Fibroblast of gingiva (primary cell): ENCODE data around the gene PPP1R37.

Source experiments
- DNase-seq: peaks from one replicate; pipeline ENCODE4 v3.0.0-alpha.2; 2011; ENCODE audit warnings: low read depth

The PPP1R37 gene

DNA sequence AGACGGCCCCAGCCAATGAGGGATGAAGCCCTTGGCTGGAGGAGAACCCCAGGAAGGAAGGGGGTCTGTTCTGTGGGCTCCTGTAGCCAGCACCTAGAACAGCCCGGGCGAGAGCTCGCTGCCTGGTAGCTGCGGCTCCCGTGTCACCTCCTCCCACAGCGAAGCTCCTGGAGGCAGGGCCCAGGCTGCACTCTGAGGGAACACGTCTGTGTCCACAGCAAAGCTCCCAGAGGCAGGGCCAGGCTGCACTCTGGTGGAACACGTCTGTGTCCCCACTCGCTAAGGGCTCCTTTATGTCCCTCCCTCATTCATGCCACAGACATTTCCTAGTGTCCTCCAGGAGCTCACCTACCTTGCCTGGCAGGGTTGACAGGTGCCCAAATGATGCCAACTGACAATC is 76.6 kb downstream of the PPP1R37 start:
- DNase-seq: no peak

DNA sequence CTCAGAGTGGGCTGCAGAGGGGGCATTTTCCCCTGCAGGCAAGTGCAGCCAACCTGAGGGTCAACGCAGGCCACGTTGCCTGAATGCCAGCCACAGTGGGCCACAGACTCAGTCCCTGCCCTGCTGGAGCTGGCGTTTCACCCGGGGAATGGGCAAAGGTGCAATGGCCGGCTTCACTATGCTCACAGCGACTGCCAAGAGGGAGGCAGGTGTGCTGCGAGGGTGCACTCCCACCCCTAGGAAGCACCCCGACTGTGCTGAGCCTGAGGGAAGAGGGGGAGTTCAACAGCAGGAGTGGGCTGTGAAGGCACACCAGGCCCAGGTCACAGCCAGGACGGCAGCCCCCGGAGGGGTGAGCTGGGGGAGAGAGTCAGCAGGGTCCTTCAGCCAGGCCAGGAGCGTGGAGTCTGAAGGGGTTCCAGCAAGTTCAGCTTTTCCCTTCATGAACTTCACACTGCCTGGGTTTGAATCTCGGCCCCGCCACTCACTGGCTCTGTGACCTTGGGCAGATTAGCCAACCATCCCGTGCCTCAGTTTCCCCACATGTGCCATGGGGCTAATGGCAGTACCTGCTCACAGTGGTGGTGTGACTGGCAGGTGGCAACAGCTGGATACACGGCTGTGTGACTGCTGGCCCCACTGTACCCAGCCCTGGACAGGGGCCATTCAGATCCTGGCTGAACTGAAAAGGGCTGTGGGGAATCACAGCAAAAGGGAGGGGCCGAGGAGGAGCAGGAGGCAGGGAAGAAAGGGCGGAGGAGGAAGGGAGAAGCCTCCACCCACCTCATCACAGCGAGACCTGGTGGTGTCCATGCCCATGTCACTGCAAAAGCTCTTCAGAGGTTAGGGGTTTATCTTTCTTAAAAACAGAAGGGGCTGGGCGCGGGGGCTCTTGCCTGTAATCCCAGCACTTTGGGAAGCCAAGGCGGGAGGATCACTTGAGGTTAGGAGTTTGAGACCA is 77.4 kb downstream of the PPP1R37 start:
- DNase-seq: no peak

DNA sequence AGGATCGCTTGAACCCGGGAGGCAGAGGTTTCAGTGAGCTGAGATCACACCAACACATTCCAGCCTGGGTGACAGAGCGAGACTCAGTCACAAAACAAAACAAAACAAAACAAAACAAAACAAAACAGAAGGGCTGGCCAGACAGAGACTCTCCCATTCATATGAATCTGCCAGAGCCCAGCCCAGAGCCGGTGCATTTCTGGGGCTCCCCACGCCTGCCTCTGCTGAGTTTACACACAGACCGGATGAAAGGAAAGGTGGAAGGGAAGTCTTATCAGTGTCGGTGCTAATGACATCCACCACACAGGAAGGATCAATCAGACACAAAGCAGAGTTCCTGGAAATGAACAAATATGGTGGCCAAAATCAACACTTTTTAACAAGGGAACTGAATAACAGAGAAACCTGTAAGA is 78.2 kb downstream of the PPP1R37 start:
- DNase-seq: no peak

DNA sequence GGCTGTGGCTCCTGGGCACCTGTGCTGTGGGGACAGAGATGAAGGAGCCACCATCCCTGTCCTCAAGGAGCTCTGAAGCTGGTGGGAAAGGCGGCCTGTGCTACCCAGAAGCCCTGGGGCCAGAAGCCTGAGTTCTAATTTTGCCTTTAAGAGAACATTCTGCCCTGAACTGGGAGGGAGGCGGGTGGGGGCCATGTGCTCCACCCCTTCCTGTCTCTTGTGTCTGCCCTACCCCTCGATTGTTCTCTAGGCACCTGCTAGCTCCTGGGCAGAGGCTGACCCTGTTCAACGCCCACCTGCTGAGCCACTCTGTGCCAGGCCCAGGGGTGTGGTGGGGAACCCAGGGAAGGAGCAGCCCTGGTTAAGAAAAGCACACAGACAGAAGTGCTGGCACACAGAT is 79.2 kb downstream of the PPP1R37 start:
- DNase-seq: no peak

DNA sequence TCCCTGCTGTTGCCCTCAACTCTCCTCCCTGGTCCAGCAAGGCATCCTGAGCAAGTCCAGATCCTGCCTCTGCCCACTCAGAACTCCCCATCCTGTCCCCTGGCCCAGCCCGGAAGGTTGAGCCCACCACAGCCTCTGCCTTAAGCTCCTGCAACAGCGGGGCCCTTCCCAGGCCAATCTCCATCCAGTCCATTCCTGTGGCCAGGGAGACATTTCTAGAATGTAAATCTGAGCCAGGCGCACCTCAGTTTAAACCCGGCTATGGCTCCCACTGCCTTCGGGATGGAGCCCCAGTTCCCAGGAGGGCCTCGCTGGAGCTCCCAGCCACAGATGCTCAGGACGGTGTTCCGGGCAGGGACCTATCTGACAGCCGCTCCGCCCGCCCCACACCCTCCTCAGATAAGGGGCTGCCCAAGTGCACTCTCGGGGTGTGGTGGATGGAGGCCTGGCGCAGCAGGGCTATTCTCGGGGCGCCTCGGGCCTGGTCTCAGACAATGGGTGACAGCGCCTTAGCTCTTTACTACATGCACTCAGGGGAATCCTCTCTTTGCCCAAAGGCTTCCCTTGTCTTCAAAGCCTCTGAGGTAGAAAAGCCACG is 79.7 kb downstream of the PPP1R37 start:
- no peak for DNase-seq

DNA sequence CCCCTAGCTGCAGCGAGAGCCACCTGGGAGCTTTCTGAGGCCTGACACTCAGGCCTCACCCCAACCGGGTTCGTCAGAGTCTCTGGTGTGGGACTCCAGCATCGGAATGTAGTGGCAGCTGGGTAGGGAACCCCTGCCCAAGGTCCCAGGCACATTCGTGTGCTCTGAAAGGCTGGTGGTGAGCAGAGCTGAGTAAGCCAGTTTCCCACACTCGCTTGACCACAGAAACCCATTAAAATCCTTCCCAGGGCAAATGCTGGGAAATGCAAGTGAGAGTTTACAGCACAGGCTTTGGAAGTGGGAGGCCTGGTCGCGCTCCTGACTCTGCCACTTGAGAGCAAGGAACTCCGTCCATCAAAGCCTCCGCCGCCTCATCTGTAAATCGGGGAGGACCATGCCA is 80.8 kb downstream of the PPP1R37 start:
- DNase-seq: no peak

DNA sequence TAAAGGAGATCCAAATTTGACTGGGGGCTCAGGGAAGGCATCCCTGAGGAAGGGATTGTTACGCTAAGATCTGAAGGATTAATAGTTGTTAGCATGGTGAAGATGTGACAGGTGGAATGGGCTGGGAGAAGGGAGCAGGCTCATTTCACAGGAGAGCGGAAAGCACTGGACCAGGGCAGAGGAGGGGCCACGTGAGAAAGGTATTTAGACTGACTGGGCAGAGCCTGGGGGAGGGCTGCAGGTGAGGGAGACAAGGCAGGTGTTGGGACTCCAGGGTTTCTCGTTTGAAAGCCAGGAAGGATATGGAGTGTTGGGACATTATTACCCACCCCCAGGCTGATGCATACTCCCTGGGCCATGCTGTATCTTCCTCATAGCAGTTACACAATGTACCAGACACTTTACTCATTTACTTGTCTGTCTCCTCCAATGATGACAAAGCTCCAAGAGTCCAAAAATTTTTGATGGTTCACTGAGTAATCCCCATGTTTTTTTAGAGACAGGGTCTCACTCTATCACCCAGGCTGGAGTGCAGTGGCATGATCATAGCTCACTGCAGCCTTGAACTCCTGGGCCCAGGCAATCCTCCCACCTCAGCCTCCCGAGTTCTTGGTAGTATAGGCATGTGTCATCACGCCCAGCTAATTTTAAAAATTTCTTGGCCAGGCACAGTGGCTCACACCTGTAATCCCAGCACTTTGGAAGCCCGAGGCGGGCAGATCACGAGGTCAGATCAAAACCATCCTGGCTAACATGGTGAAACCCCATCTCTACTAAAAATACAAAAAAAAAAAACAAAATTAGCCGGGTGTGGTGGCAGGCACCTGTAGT is 82.8 kb downstream of the PPP1R37 start:
- DNase-seq: no peak

DNA sequence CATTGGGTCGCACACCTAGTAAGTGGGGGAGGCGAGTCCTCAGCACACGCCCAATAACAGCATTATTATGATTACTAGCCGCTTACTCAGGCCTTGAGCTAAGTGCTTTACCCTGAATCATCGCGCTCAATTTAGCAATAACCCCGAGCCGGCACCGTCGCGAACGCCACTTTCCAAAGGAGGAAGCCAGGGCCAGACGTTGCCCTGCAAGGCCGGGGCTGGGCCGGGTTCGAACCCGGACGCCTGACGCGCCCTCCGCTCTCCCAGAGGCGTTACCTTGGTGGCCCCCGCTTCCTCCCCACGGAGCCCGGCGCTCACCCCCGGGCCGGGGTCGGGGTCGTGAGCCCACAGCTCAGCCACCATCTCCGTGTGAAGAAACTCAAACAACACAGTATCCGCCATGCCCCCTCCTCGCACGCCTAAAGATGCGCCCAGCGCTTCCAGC is 84.9 kb downstream of the PPP1R37 start, which contains the start of gene TRAPPC6A:
TSS of gene TRAPPC6A (minus strand) at position 421 of the 445 bp plus-strand sequence. CDS start at position 402, 19 bp downstream.
- peak; percentile 21 for DNase-seq

DNA sequence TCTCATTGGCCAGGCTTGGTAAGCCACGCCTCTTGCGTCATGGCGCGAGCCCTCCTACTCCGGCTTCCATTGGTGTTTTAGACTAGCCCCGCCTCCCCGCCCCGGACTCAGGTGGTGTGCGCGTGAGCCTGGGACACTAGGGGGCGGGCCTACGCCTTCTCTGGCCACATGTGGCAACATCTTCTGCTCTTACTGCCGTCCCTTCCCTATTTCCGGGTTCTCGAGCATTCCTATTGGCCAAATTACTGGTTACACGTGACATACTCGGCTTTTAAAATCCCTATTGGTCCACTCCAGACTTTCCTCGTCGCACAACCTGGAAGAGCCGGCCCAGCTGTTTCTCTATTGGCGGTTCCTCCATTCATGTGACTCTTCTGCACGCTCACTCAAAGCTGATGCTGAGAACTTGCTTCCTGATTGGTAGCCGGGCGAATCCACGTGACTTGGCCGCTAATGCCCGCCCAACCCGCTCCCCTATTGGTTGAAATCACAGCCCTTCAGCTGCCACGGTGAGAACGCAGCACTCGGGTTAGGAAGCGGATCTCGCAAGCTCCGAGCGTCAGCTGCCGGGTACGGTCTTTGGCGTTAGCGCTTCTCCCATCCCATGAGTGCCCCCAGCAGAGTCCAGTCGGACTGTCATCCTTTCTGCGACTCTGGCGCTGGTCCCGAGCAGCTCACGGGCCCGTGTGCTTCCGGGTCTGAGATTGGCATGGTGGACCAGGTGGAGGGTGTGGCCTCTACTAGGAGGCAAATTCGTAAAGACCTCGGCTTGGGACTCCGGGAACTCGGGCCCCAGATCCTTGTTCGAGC is 85.5 kb downstream of the PPP1R37 start, which contains the start of gene BLOC1S3:
TSS of gene BLOC1S3 (plus strand) at position 523 of the 810 bp plus-strand sequence. CDS start 513 bp downstream, outside the sequence.
- peak; percentile 100 for DNase-seq

DNA sequence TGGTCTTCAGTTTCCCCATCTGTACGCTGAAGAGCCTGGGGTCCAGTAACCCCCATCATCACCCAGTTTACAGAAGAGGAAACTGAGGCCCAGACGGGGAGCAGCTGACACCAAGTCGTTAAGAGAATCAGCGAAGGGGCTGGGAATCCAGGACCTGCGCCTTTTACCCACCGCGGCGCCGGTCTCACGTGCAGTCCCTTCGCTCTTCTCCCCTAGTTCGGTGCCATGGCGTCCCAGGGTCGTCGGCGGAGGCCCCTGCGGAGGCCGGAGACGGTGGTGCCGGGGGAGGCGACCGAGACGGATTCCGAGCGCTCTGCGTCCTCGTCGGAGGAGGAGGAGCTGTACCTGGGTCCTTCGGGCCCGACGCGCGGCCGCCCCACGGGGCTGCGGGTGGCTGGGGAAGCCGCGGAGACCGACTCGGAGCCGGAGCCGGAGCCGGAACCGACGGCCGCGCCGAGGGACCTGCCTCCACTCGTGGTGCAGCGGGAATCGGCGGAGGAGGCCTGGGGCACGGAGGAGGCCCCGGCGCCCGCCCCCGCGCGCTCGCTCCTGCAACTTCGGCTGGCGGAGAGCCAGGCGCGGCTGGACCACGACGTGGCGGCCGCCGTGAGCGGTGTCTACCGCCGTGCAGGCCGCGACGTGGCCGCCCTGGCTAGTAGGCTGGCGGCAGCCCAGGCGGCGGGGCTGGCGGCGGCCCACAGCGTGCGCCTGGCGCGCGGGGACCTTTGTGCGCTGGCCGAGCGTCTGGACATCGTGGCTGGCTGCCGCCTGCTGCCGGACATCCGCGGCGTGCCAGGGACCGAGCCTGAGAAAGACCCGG is 86.3 kb downstream of the PPP1R37 start:
- DNase-seq: peak; percentile 28

DNA sequence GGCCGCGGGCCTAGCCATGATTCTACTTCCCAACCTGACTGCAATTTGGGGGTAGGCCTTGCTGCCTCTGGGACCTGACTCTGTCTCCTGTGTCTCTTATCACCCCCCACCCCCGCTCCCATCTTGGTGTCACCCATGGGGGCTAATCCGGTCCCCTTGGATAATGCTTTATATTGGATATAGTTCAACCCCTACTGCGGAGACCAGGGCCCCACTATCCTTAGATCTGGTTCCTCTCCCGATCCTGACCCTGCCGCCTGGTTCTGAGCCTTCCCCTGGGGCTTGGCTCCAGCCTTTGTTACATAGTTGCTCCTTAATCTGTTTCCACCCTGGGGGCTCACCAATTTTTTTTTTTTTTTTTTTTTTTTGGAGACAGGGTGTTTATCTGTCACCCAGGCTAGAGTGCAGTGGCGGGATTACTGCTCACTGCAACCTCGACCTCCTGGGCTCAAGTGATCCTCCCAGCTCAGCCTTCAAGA is 87.0 kb downstream of the PPP1R37 start:
- no peak for DNase-seq

DNA sequence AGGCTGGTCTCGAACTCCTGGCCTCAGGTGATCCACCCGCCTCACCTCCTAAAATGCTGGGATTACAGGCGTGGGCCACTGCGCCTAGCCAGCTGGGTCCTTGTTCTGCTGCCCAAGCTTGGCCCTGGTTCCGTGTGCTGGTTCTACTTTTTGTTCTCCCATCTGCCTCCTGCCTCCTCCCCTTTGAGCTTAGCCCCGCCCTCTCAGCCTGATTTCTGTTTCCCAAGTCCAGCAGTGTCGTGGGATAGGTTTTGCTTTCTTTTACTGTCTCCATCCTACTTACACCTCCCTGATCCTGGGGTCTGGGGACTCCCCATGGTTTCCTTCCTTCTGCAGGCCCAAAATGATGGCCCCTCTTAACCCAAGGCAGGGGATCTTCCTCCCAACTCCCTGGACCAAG is 88.0 kb downstream of the PPP1R37 start:
- no peak for DNase-seq

DNA sequence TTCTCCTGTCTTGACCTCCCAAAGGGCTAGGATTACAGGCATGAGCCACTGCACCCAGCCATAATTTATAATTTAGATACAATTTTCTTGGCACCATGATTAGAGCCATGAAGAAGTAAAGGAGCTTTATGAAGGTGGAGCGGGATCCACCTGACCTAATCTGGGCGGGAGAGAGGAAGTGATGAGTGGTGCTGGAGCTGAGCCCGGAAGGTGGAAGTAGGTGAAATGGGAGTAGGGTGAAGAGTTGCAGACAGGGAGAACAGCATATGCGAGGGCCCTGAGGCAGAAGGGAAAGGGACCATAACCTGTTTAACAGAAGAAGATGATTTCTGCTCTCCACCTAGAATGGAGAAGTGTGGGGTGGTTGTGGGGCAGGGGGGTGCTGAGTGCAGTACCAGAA is 89.8 kb downstream of the PPP1R37 start:
- DNase-seq: no peak

DNA sequence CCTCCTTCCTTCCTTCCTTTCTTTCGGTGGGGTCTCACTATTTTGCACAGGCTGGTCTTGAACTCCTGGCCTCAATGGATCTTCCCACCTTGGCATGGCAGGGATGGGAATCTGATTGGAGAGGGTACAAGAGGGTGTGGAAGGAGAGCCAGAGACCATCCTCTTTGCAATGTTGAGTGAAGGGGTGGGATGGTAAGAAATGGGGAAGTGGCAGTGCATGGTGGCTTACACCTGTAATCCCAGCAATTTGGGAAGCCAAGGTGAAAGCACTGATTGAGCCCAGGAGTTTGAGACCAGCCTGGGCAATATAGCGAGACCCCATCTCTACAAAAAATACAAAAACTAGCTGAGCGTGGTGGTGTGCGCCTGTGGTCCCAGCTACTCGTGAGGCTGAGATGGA is 91.1 kb downstream of the PPP1R37 start:
- DNase-seq: no peak

DNA sequence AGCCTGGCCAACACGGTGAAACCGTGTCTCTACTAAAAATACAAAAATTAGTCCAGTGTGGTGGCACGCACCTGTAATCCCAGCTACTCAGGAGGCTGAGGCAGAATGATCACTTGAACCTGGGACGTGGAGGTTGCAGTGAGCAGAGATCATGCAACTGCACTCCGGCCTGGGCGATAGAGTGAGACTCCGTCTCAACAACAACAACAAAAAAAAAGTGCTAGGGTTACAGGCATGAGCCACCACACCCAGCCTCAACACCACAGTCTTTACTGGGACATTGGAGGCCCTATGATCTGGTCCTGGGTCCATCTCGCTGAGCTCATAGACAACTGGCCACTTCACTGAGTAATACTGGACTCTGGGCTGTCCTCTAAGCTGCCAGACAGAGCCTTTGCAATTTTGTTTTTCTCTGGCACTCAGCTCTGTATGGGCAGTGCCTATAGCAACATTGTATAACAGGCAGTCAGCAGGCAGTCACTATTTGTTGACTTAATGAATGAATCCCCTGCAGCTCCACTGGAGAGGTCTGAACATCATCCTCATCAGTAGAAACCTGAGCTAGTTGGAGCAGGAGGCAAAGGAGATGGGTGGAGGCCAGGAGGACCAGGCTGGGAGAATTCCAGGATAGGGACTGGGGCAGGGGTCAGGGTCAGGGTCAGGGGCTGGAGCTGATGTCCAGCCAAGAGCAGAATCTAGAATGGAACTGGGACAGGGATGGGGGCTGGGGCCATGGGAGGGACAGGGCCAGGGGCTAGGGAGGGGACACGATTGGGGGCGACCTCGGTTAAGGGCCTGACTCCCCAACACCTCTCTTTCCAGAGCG is 93.7 kb downstream of the PPP1R37 start:
- DNase-seq: no peak

DNA sequence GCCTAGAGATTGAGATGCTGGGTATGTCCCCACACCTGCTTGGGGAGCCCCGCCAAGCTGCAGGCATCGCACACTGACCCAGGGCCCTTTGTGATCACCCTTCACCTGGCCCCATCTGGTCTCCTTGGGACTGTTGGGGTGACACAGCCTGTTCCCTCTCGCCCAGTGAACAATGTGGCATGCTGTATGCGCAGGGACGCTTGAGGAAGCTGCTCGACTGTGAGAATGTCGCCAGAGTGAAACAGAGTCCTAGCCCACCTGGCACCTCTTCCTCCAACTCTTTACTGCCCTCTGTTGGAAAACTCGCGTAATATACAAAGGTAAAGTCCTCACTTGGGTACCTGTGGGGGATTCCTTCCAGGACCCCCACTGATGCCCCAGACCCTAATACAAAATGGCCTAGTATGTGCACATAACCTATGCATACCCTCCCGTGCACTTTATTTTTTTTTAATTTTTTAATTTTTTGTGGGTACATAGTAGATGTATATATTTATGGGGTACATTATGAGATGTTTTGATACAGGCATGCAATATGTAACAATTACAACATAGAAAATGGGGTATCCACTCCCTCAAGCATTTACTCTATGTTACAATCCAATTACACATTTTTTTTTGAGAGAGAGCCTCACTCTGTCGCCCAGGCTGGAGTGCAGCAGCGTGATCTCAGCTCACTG is 94.6 kb downstream of the PPP1R37 start:
- DNase-seq: no peak

DNA sequence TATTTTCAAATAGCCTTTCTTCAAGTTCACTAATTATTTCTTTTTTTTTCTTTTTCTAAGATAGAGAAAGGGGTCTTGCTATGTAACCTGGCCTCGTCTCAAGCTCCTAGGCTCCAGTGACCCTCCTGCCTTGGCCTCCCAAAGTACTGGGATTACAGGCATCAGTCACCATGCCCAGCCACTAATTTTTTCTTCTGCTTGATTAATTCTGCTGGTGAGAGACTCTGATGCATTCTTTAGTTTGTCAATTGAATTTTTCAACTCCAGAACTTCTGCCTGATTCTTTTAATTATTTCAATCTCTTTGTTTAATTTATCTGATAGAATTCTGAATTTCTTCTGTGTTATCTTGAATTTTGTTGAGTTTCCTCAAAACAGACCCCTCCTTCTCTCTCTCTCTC is 97.0 kb downstream of the PPP1R37 start:
- DNase-seq: no peak

DNA sequence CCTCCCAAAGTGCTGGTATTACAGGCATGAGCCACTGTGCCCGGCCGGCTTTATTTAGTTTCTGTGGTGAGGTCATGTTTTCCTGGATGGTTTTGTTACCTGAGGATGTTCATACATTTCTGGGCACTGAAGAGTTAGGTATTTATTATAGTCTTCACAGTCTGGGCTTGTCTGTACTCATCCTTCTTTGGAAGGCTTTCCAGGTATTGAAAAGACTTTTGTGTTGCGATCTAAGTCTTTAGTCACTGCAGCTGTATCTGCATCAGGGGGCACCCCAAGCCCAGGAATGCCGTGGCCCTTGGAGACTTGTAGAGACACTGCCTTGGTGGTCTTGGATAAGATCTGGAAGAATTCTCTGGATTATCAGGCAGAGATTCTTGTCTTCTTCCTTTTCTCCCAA is 98.4 kb downstream of the PPP1R37 start:
- no peak for DNase-seq

DNA sequence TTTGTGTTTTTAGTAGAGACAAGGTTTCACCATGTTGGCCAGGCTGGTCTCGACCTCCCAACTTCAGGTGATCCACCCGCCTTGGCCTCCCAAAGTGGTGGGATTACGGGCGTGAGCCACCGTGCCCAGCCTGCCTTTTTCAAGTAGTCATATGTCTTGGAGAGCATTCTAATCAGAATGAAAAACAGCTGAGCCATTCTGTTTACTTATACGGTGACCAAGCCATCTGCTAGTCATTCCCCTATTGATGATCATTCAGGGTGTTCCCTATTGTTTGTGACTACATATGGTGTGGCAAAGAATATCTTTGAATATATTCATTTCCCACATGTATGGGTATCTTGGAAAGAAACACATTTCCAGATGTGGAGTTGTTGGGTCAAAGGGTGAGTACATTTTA is 102.8 kb downstream of the PPP1R37 start:
- DNase-seq: peak; percentile 23
